GM12878 (cell line): ENCODE data around the gene RGS4. TPM values are rescaled to one million over a fixed set of nuclear protein-coding genes. Genes with fewer than 3 reads are reported as not detected.

ENCODE experiments used
- ATAC-seq: fragments of 200-7000 bp; cut with Tn5 transposase; 3 replicates; pipeline ENCODE4 v1.9.1; 2020; ENCODE audit warnings: mild to moderate bottlenecking, moderate library complexity
- BruUV-seq: library from RNA; stranded (reverse); fragments of 400-500 nt; replicated peaks from 2 replicates; lab custom pipeline; 2021; lab: Mats Ljungman, UMichigan
- CTCF ChIA-PET: fragments of 300-600 bp; sonication (Branson Sonifier 250); formaldehyde crosslinking; extraction: SDS; loops from one replicate; lab custom pipeline; 2021; ENCODE audit warnings: inconsistent platforms; lab: Yijun Ruan, JAX
- POLR2A ChIA-PET: fragments of 350-600 bp; formaldehyde crosslinking; extraction: SDS; loops from one replicate; lab custom pipeline; 2021; ENCODE audit warnings: inconsistent platforms; lab: Charles Lee
- RAD21 ChIA-PET: fragments of 300-600 bp; sonication (Branson Sonifier 250); formaldehyde crosslinking; loops from one replicate; lab custom pipeline; 2023; ENCODE audit warnings: antibody characterized with exemption; ENCODE audit not compliant: unreplicated experiment; lab: Charles Lee
- SMC1A ChIA-PET: fragments of 300-600 bp; sonication (Branson Sonifier 250); formaldehyde crosslinking; loops from one replicate; lab custom pipeline; 2023; ENCODE audit not compliant: unreplicated experiment, uncharacterized antibody; lab: Charles Lee
- DNase-seq: peaks from one replicate; pipeline ENCODE4 v3.0.0-alpha.2; 2011; ENCODE audit warnings: low read depth, low spot score
- FAIRE-seq: peaks from 3 replicates; lab custom pipeline; 2011; peaks lifted over from hg19 to GRCh38; lab: Jason Lieb, UNC
- H2AFZ ChIP-seq: 2 replicates; pipeline ENCODE4 v1.6.0; 2011; ENCODE audit warnings: low read depth, low read length, control low read depth; ENCODE audit not compliant: control insufficient read depth
- H3K27ac ChIP-seq: 2 replicates; pipeline ENCODE4 v1.5.1; 2011; ENCODE audit warnings: control low read depth; ENCODE audit not compliant: control insufficient read depth, insufficient read depth
- H3K27me3 ChIP-seq, 2 experiments: replicated peaks in 1 of 2; 2 replicates each; pipeline versions ENCODE4 v1.6.0 to v1.6.1; 2011; ENCODE audit warnings: low read length in 1 of 2; ENCODE audit not compliant: control insufficient read depth in 2 of 2, insufficient read depth in 2 of 2
- H3K36me3 ChIP-seq, 2 experiments: 2 replicates each; pipeline ENCODE4 v1.5.1; 2011; ENCODE audit warnings: low read length in 1 of 2; ENCODE audit not compliant: control insufficient read depth in 2 of 2, insufficient read depth in 2 of 2
- H3K4me1 ChIP-seq: 2 replicates; pipeline ENCODE4 v1.6.1; 2011; ENCODE audit warnings: mild to moderate bottlenecking, low read length, moderate library complexity, mixed read lengths; ENCODE audit not compliant: control insufficient read depth, insufficient read depth
- H3K4me2 ChIP-seq: 2 replicates; pipeline ENCODE4 v1.6.0; 2011; ENCODE audit warnings: control low read depth; ENCODE audit not compliant: control insufficient read depth, insufficient read depth
- H3K4me3 ChIP-seq: fragments of 200-600 bp; sonication (generic); 2 replicates; pipeline ENCODE4 v1.5.1; 2016
- H3K79me2 ChIP-seq: 2 replicates; pipeline ENCODE4 v1.6.0; 2011; ENCODE audit warnings: low read length; ENCODE audit not compliant: control insufficient read depth, insufficient read depth
- H3K9ac ChIP-seq: 2 replicates; pipeline ENCODE4 v1.8.0; 2011; ENCODE audit warnings: low read length, control low read depth, mixed read lengths; ENCODE audit not compliant: control insufficient read depth, insufficient read depth
- H3K9me3 ChIP-seq: replicated peaks from 3 replicates; pipeline ENCODE4 v1.5.1; 2011; ENCODE audit warnings: mild to moderate bottlenecking, low read length; ENCODE audit not compliant: control insufficient read depth, insufficient read depth
- H4K20me1 ChIP-seq: 2 replicates; pipeline ENCODE4 v1.6.0; 2011; ENCODE audit not compliant: control insufficient read depth, insufficient read depth
- MYC ChIP-seq: IDR thresholded peaks from 2 replicates; pipeline ENCODE4 v1.6.1; 2011; ENCODE audit warnings: mild to moderate bottlenecking, low read length, moderate library complexity, inconsistent platforms; ENCODE audit not compliant: insufficient read depth, insufficient replicate concordance, insufficient read length, severe bottlenecking
- NR2F1 ChIP-seq: fragments of 450-650 bp; conservative IDR thresholded peaks from 2 replicates; pipeline ENCODE4 v1.6.1; 2017; ENCODE audit warnings: mild to moderate bottlenecking
- ZNF592 ChIP-seq: fragments of 450-650 bp; IDR thresholded peaks from 2 replicates; pipeline ENCODE4 v1.6.1; 2017; ENCODE audit warnings: mild to moderate bottlenecking, moderate library complexity
- WGBS: methylation state at CpG from one replicate; pipeline ENCODE4 v1.1.6; 2016; ENCODE audit warnings: low lambda C conversion rate; ENCODE audit not compliant: insufficient replicate concordance, insufficient coverage; ENCODE audit errors: missing lambda C conversion rate; 5-methylcytosine and 5-hydroxymethylcytosine counted together
- in situ Hi-C: fragments of 300-500 bp; cut with MboI; formaldehyde crosslinking; loops from 9 replicates; pipeline ENCODE4 v1.14.3; 2018; ENCODE audit warnings: mixed read lengths
- intact Hi-C: fragments of 100-400 bp; cut with micrococcal nuclease; formaldehyde crosslinking; loops from one replicate; pipeline ENCODE4 v1.14.2; 2022; ENCODE audit not compliant: unreplicated experiment
- polyA plus RNA-seq, 11 experiments: library from polyadenylated mRNA; depleted of rRNA in 4 of 11; unstranded in 6 of 11; stranded (reverse) in 5 of 11; fragments of >200 nt; fragmentation: Nextera tagmentation in 4 of 11; fragmentation: Illumina TruSeq in 1 of 11; extraction: Ambion mirVana in 4 of 11; extraction: Trizol in 1 of 11; gene quantifications; 1 replicate in 1 of 11; 2 replicates in 10 of 11; pipeline versions ENCODE4 v1.2.1 to v1.2.3, GENCODE V29; 2011 to 2016; ENCODE audit warnings: inconsistent platforms in 2 of 11, missing spikeins in 2 of 11, low read depth in 1 of 11
- total RNA-seq, 4 experiments: library from RNA; depleted of rRNA in 3 of 4; stranded (reverse); fragments of >200 nt in 3 of 4; fragmentation: Illumina TruSeq in 1 of 4; extraction: Trizol in 1 of 4; gene quantifications; 2 replicates each; pipeline versions ENCODE4 v1.2.1 to v1.2.3, GENCODE V29; 2013 to 2021

RGS4 gene
- total and polyA plus RNA-seq, 10 of the 15 experiments (the other 5 are each of a cell fraction or from before 2014, with no cell fraction given): 0.05 to 0.14 TPM; not detected in 8

DNA sequence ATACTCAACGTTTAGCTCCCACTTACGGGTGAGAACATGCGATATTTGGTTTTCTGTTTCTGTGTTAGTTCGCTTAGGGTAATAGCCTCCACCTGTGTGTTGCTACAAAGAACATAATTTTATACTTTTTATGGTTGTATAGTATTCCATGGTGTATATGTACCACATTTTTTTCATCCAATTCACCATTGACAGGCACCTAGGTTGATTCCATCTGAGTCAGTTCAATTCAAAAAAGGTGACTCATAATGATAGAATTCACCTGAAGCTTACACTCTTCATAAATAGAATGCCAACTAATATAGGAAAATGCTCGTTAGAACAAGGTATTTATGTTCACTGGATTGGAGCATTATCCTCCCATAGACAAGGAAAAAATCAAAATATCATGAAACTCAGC is 38.5 kb downstream of the RGS4 start (continued):
- TF ChIP-seq ZNF592: no peak
- no peak for TF ChIP-seq NR2F1

- no peak overlapping the region for H3K4me2 ChIP-seq
- intact Hi-C loops: no loop called here
- CTCF ChIA-PET: no interaction called here
- no peaks in the 10 kb centered on the region for H4K20me1 ChIP-seq
- no TSS peak for BruUV-seq
- no peaks in the 10 kb centered on the region for H3K9me3 ChIP-seq
- RAD21 ChIA-PET: no interaction called here
- no peak for ATAC-seq
- no peak overlapping the region for H3K9ac ChIP-seq
- no peak for DNase-seq
- FAIRE-seq: no peak
- SMC1A ChIA-PET: no interaction called here
- no peaks in the 10 kb centered on the region for H3K79me2 ChIP-seq
- in situ Hi-C loops: no loop called here
- no peak for TF ChIP-seq MYC
- no peaks in the 10 kb centered on the region for H3K4me1 ChIP-seq
- H3K36me3 ChIP-seq: no peaks in the 10 kb centered on the region
- POLR2A ChIA-PET: no interaction called here
- WGBS: 0% methylated on average over 1 of the region's 1 CpG
- H3K27me3 ChIP-seq: no peaks in the 10 kb centered on the region
- no peak overlapping the region for H2AFZ ChIP-seq
- no peak overlapping the region for H3K4me3 ChIP-seq
- H3K27ac ChIP-seq: no peak overlapping the region
Observed at GRCh38 chr1:163115887-163116286, 46.7 kb downstream of the RGS4 start.
